HG03442 (cell line): ENCODE results near the gene RTN4R.
"Not testable (repeated sequence)": the region's sequence is repeated elsewhere in the genome, so short reads cannot be mapped to it uniquely, and the experiment has no call there.

ENCODE experiments used
- ATAC-seq: cut with Tn5 transposase; IDR thresholded peaks from one replicate; pipeline ENCODE4 v1.9.1; 2021; ENCODE audit warnings: mild to moderate bottlenecking, moderate library complexity; ENCODE audit not compliant: unreplicated experiment

RTN4R gene

DNA sequence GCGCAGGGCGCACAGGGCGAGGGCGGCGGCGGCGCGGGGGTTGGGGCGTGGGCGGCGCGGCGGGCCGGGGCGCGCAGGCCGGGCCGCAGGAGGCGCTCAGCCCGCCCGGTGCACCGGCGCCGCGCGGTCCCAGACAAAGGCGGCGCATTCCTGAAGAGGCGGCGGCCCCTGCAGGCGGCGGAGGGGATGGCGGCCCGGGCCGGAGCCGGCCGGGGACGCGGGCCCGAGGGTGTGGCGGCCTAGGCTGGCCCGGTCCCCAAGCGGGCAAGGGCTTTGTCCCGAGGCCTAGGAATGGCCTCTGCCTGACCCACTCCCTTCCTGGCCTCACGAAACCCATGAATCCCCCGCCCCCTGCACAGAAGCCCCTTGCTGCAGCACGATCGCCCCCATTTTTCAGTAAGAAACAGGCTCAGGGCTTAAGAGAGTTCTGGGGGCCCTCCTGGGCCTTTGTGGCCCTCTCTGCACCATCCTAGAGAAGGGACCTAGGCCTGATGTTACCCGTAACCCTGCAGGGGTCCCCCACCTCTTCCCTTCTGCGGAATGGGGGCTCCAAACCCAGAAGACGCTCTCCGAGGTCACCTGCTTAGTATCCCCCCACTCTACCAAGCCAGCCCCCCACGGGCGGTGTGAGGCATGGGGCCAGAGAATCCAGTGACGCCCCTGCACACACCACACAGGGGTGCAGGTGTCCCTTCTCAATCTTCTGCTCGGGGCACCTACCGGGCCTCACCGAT, at the start of gene RTN4R:
Gene RTN4R (minus strand): TSS at position 40 of the 734 bp plus-strand sequence. CDS start 226 bp downstream, outside the sequence.
- ATAC-seq: no peak

DNA sequence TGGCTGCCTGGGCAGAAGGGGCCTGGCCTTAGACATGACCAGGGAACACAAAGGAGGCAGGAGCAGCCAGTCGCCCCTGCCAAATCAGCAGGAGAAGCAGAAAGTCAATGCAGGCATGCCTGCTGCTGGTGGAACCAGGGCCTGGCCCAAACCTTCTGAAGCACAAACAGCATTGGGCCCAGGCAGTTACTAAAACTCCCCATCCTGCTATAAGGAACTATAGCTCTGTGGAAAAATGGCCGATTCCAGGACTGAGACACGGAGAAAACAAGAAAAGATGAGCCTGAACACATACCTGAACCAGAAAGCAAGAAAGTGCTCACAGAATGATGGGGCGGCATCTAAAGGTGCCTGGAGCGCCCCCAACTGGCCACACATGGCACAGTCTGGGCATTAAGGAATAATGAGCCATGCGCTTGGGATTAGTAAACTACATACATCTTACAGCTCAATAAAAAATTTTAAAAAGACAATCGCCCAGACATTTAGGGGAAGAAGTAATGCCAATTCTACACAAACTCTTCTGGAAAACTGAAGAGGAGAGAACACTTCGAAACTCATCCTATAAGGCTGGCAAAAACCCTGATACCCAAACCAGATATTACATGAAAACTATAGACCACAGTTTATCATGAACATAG, 49.4 kb upstream of the RTN4R start:
- ATAC-seq: not testable (repeated sequence)

DNA sequence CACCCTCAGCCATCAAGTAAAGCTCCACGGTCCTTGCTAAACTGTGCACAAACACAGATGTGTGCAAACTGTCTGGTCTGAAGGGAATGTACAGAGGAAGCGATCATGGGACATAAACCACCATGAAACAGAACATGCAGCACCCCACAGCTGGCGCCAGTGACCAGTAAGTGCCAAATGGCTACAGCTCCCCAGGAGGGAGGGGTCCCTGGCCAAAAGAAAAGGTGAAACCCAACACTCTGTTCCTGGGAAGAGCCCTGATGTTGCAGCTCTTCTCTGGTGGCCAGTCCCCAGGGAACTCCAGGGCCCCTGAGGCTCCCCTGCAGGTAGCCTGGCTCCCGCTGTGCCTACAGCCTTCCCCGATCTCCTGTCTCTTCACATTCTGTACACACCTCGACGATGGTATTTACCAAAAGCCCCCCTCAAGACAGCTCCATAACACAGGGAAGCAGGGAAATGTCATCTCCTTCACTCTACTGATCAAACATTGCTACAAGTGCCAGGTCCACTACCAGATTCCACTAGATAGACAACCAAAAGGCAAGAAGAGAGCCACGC, 48.8 kb upstream of the RTN4R start:
- ATAC-seq: no peak

DNA sequence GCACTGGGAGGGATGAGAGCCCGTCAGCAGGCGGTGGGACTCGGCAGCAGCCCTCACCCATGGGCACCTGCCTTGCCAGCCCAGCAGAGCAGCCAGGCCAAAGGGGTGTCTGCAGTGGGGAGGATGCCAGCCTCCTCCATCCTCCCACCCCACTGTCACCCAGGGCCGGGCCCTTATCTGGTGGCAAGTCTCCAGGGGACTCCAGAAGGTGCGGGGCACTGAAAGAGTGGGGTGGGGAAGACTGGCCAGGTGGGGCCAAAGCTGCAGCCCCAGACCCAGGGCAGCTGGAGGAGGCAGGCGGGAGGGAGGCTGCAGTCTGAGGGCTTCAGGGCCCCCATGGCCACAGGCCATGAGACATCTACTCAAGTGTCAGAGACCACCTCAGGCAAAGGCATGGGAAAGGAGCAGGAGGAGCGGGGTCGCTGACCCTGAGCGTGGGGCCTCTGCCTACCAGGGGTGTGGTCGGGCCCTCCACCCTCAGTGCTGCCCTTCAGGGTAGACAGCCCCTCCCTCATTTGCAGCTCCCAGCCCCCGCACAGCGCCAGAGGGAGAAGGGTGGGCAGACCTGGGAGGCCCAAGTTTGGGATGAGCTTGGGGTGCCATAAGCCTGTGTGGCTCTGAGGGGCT, 48.2 kb upstream of the RTN4R start:
- ATAC-seq: no peak

DNA sequence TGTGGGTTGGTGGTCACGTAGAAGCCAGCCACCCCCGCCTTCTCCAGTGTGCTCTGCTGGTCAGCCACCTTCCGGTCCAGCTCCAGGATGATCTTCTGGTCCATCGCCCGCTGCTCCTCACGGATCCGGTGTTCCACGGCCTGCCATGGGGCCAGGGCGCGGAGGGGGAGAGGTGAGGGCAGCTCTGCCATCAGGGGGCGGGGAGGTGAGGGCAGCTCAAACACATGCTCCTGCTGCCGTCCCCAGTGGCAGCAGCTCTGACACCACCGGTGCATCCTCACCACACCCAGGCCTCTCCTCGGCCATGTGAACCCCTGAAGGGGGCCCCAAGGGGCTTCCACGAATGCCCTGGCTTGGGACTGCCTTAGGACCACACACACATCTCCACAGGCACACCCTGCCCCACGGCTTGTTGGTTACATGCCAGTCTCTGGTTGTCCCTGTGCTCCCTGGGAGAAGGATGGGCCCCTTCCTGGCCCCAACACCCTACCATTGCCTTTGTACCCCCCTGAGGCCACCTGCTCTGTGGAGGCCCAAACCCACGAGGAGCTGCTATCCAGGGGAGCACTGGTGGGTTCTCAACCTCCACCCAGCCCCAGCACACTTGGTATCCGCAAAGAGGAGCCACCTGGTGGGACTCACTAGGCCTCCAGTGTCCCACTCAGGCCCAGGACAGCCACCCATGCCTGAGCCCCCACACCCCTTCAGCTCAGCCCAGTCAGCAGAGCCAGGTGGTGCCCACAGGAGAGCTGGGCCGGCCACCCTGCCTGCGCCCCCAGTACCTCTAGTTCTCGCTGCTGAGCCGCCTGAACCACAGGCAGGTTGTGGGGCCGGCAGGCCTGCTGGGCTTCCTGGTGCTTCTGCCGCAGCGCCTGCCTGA, 47.5 kb upstream of the RTN4R start:
- no peak for ATAC-seq

DNA sequence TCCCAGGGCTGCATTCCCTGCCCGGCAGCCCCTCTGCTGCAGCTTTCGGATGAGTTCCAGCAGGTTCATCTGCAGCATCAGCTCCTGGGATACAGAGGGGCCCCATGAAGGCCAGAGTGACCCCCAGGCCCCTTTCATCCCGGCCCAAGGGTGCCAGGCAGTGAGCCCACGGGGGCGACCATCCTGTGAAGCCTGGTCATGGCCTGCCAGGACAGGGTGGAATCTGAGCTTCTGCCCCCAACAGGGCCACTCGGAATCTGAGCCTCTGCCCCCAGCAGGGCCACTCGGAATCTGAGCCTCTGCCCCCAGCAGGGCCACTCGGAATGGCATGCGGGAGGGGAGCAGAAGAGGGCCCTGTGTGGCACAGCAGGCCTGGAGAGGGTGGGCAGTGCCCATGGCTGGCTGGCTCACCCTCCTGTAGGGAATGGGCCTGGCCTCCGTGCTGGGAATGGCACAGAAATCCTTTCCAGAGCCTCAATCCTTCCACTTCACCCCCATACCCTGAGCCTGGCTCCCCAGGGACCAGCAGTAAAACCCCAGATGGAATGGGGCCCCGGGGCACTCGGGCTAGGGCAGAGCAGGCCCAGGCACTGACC, 46.7 kb upstream of the RTN4R start:
- not testable (repeated sequence) for ATAC-seq

DNA sequence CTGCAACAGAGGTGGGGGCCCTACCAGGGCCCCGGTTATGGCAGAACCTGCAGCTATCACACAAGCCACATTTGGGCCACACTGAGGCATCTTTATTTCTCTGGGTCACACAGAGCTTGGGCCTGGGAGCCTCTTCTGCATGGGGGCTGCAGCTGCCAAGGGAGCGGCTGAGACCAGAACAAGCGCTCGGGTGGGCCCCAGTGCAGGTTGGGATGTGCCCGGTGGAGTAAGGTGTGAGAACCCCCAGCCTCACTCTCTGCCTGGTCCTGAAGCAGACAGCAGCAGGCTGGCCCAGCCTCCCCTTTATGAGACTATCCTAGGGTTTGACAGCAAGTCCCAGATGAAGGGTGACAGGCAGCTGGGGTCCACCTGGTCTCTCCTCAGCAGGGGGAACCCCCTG, 46.1 kb upstream of the RTN4R start:
- ATAC-seq: not testable (repeated sequence)

DNA sequence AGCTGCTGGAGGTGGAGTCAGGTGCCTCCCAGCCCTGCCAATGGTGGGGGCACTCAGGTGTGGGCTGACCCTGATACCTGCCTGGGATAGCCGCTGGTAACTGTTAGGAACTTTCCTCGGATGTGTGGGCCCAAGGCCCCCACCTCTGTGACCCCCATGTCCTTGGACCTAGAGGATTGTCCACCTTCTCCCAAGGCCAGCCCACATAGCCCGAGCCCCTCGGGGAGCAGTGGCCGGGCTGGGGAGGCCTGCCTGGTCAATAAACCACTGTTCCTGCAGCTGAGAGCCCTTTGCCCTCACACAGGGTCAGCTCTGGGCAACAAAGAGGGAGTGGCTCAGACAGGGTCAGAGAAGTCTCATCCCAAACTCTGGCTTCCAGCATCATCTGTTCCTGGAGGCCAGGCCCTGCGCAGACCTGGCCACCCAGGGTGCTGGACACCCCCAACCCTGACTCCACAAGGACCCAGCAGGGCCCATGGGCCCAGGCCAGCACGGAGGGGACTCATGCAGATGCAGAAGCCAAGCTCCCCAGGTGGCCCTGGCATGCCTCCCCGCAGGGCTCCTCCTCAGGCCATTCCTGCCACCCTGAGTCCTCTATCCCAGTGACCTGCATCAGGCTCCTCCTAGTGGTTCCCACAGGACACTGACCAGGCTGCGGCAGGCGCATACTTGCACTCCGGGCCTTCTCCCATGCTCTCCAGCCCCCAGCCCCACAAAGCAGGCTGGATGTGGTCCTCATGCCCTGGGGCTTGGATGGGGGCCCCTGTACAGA, 45.4 kb upstream of the RTN4R start:
- ATAC-seq: not testable (repeated sequence)

DNA sequence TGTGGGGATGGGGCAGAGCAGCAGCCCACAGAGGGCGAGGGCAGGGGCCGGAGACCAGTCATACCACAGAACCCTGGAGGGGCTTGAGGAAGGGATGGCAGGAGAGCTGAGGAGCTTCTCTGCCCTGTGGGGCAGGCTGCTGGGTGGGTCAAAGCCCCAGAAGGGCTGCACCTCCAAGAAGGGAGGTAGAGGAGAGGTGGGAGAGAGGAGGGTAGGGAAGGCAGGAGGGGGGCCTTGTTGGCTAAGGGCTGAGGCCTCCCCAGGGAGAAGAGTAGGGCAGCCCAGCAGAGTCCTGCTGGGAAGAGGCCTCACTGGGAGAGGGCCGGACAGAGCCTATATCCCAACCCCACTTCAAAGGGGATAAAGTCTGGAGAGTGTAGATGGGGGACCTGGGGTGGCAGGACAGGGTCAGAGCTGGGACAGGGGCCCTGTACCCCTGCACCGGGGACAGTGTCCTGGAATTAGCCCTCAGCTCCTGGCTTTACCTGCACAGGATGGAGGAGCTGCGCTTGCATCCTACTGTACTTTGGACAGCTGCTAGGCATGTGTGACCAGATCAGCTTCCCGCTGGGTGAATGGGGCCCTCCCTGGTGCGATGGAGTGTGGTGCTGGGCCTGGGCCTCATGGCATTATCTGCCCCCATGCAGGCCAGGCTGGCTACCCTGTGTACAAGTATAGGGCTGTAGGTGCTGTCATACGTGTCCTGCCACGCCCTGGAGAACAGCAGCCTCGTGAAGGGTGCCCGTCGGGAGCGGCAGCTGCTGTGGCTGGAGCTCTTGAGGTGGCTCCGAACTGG, 44.5 kb upstream of the RTN4R start:
- ATAC-seq: no peak

DNA sequence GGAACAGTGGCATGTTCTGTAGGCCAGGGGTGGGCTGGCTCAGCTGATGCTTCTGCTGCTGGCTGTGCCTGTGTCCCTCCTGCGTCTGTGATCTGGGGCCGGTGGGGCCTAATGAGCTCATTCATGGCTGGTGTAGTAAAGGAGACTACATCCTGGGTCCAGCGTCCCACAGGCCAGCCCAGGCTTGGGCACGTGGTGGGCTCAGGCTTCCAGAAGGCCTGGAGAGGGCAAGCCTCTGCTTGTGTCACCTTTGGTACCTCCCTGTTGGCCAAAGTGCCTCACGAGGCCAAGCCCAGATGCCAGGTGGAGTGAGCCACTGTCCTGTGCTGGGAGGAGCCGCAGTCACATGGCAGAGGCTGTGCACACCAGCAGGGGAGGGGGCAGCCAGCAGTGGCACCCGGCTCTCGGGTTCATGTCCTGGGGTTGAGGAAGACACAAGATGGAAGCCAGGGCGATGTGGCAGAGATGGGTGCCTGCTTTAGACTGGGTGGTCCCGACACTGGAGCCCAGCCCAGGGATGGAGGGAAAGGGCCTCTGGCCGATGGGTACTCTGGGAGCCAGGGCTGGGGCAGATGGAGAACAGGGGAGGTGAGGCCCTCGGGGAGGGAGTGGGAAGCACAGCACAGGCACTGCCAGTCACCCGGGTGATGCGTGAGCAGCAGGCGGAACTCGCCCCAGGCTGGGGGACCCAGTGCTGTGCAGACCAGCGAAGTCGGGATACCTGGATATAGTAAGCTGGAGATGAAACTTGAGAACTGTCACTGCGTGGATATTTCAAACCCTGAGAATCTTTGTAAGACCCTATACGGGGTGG, 43.3 kb upstream of the RTN4R start:
- ATAC-seq: not testable (repeated sequence)

DNA sequence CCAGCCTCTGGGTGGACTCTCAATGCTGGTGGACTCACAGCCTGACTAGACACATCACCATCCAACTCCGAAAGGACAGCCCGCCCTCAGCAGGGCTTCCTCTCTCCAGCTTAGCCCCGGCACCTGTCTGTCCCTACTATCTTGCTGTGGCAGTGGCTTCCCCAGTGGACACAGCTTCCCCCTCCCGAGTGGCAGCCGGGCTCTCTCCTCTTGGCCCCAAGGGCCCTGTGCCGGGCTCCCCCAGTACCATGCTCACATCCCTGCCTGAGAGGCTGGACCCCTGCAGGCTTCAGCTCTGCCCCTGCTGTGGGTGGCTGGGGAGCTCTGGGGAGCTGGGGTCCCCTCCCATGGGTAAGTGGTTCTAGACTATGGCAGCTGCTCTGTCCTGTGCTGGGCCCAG, 42.7 kb upstream of the RTN4R start:
- not testable (repeated sequence) for ATAC-seq

DNA sequence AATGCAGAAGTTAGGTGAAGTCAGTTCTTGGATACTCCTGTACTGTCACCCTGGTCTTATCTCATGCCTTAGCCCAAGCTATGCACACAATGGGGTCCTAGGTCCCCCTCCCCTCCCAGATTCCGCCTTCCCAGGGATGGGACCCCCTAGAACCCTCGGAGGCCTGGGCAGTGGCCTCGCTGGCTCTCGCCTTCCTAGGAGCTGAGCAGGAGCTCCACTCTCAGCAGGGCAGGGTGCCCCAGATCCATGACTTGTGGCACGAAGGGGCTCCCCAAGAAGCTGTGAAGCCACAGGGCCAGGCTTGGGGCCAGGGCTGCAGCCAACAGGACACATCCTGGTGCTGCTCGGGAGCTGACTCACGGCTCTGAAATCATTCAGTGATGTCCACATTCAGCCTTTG, 42.1 kb upstream of the RTN4R start:
- not testable (repeated sequence) for ATAC-seq

DNA sequence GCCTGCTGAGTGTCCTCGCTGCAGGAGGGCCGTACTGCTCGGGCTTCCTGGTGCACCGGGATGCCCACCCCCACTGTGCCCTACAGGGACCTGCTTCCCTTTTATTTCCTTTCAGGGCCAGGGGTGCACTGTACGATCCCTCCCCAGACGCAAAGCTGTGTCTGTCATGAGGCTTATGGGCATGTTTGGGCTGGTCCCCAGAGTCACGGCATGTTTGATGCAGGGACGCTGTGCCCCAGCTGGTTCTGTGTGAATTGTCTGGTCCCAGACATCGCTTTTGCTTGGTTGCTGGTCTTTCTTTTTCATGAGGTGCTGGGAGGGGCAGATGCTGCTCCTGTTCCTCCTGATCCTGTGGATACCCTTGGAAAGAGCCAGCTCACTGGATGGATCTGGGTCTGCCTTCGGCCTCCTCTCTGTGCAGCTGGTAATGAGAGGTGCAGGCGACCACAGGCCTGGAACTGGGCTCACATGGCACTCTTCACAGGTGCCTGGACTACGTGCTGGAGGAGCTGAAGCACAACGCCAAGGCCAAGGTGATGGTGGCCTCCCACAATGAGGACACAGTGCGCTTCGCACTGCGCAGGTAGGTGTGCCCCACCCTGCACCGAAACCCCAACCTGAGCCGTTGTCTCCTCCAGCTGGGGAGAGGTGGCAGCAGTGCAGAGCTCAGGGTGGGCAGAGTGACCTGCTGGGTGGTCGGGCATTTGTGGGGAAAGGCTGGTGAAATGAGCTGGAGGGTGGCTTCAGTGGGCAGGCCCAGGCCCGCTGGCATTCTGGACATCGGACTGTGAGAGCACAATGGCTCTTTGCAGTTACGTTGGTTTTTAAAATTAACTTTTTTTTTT, 40.9 kb upstream of the RTN4R start:
- not testable (repeated sequence) for ATAC-seq

DNA sequence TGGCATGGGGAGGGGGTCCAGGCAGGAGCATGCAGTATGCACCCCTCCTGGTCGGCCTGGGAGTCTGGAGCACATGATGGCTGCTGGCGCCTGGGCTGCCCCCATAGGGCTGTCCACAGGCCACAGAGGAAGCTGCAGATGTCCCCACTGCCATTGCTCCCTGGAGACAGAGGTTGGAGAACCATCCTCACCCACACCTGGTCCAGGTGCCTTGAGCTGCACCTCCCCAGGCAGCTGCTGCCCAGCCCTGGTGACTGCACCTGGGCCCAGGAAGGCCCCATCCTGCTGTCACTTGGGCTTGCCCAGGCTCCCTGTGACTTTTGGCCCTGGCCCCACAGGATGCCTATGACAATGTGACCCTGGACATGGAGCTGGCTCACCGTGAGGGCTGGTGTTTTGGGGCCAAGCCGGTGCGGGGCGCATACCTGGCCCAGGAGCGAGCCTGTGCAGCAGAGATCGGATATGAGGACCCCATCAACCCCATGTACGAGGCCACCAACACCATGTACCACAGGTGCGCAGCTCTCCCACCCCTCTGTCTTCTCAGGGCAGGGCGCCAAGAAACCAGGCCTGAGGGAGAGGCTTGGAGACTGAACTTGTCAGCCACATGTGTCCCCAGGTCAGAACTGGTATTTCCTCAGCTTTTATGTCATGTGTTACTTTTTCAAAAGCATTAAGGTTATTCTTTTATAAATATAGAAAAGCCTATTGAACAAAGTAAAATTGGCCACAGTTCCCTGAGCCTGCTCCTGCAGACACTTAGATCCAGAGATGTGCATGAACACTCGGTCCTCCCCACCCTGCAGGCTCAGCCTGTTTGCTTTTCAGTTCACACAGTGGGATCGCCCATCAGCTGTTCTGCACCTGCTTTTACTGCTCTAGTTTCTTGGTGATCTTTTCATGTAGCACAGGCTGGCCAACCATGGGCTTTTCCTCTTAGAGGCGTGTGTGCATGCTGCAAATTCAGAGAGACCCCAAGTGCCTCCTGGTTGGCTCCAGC, 39.6 kb upstream of the RTN4R start:
- ATAC-seq: not testable (repeated sequence)

DNA sequence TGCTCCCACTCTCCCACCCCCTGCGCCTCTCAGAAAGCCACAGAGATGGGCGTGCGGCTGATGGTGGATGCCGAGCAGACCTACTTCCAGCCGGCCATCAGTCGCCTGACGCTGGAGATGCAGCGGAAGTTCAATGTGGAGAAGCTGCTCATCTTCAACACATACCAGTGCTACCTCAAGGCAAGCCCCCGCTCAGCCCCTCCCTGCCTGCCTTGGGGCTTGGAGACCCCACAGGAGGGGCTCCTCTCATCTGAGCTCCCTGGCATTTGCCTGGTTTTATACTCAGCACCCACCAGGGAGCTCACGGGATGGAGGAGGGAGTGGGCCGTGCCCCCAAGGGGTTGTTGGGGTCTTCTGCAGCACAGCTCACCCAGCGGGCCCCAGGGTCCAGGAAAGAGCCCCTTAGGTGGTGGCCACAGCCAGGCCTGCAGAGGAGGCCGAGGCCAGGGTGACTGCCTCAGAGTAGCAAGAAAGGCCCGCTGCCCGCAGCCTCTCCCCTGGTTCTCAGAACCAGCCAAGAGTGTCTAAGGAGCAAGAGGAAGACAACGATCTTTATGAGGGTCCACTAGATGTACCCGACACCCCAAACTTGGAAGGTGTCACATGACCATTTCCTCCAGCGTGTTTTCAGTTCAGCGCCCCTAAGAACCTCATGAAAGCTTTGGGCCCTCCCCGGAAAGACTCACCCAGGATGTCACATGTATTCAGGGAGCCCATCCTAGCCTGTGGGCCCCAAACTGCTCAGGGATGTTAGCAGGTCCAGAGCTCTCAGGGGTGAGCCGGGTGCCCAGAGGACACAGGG, 38.7 kb upstream of the RTN4R start:
- ATAC-seq: not testable (repeated sequence)
